Measurements from ENCODE around the gene MRPL28.

GRCh38 chr16:396199-396598 is 25.9 kb upstream of the MRPL28 start:
- no peak for TF ChIP-seq CTCF (IDR thresholded peaks at IDR 0.05)
- no peak for TF ChIP-seq POLR2A (IDR thresholded peaks at IDR 0.05)

Data from gastroesophageal sphincter (tissue), 3 donors.